Liver (tissue), 9 donors: ENCODE results near the gene ITGAE. TPM values are rescaled to one million over a fixed set of nuclear protein-coding genes. Genes with fewer than 3 reads are reported as not detected.

Source experiments
- DNase-seq: peaks from one replicate; pipeline ENCODE4 v3.0.0-alpha.2; 2017; ENCODE audit warnings: low spot score
- H3K27ac ChIP-seq, 2 donors: one replicate each; pipeline ENCODE4 v1.7.0; 2013; ENCODE audit warnings: inconsistent platforms in 2 of 2, low read length in 2 of 2, control low read depth in 1 of 2, low read depth in 1 of 2, mild to moderate bottlenecking in 1 of 2
- H3K27me3 ChIP-seq, 4 donors: one replicate each; pipeline versions ENCODE4 v1.6.1 to v1.7.0; 2013; ENCODE audit warnings: low read length in 3 of 4, inconsistent platforms in 1 of 4, mild to moderate bottlenecking in 1 of 4, moderate library complexity in 1 of 4; ENCODE audit not compliant: control insufficient read depth in 4 of 4, insufficient read depth in 4 of 4
- H3K36me3 ChIP-seq, 4 donors: one replicate each; pipeline versions ENCODE4 v1.6.1 to v1.7.0; 2013; ENCODE audit warnings: low read length in 3 of 4, mild to moderate bottlenecking in 3 of 4, low read depth in 1 of 4, moderate library complexity in 1 of 4; ENCODE audit not compliant: control insufficient read depth in 4 of 4, insufficient read depth in 3 of 4
- H3K4me1 ChIP-seq, 4 donors: one replicate each; pipeline versions ENCODE4 v1.6.1 to v1.7.0; 2013; ENCODE audit warnings: low read length in 3 of 4, mild to moderate bottlenecking in 3 of 4, moderate library complexity in 1 of 4; ENCODE audit not compliant: control insufficient read depth in 4 of 4, insufficient read depth in 4 of 4
- H3K4me3 ChIP-seq, 3 donors: one replicate each; pipeline versions ENCODE4 v1.6.1 to v1.7.0; 2013; ENCODE audit warnings: low read length in 3 of 3, control low read depth in 1 of 3, low read depth in 1 of 3, mild to moderate bottlenecking in 1 of 3
- H3K9ac ChIP-seq, 2 donors: one replicate each; pipeline ENCODE4 v1.7.0; 2013; ENCODE audit warnings: low read length in 2 of 2, mild to moderate bottlenecking in 2 of 2, moderate library complexity in 2 of 2, control low read depth in 1 of 2, low read depth in 1 of 2
- H3K9me3 ChIP-seq, 4 donors: one replicate each; pipeline versions ENCODE4 v1.6.1 to v1.7.0; 2013; ENCODE audit warnings: low read length in 3 of 4; ENCODE audit not compliant: control insufficient read depth in 4 of 4
- EGR1 ChIP-seq, 2 donors: IDR thresholded peaks; 2 replicates each; pipeline ENCODE4 v1.6.1; 2016 to 2018; ENCODE audit warnings: antibody characterized with exemption in 2 of 2, low read depth in 2 of 2
- FOXA1 ChIP-seq: IDR thresholded peaks from 2 replicates; pipeline ENCODE4 v1.6.1; 2016; ENCODE audit warnings: antibody characterized with exemption
- GABPA ChIP-seq, 2 donors: IDR thresholded peaks in 1 of 2; conservative IDR thresholded peaks in 1 of 2; 2 replicates each; pipeline ENCODE4 v1.6.1; 2016; ENCODE audit warnings: antibody characterized with exemption in 2 of 2, mild to moderate bottlenecking in 1 of 2, moderate library complexity in 1 of 2
- HNF4A ChIP-seq, 2 donors: conservative IDR thresholded peaks; 2 replicates each; pipeline ENCODE4 v1.6.1; 2016; ENCODE audit warnings: antibody characterized with exemption in 2 of 2, mild to moderate bottlenecking in 2 of 2
- HNF4G ChIP-seq: IDR thresholded peaks from 2 replicates; pipeline ENCODE4 v1.6.1; 2016; ENCODE audit warnings: antibody characterized with exemption
- JUND ChIP-seq, 2 donors: IDR thresholded peaks; 2 replicates each; pipeline ENCODE4 v1.6.1; 2016; ENCODE audit warnings: antibody characterized with exemption in 2 of 2
- NR2F2 ChIP-seq: IDR thresholded peaks from 2 replicates; pipeline ENCODE4 v1.6.1; 2016; ENCODE audit warnings: antibody characterized with exemption
- RAD21 ChIP-seq, 2 donors: IDR thresholded peaks; 2 replicates each; pipeline ENCODE4 v1.6.1; 2016; ENCODE audit warnings: antibody characterized with exemption in 2 of 2, mild to moderate bottlenecking in 2 of 2
- RXRA ChIP-seq, 2 donors: IDR thresholded peaks; 2 replicates each; pipeline ENCODE4 v1.6.1; 2017 to 2018; ENCODE audit warnings: antibody characterized with exemption in 2 of 2, mild to moderate bottlenecking in 1 of 2
- SP1 ChIP-seq: IDR thresholded peaks from 2 replicates; pipeline ENCODE4 v1.6.1; 2018; ENCODE audit warnings: antibody characterized with exemption, mild to moderate bottlenecking
- TAF1 ChIP-seq: conservative IDR thresholded peaks from 2 replicates; pipeline ENCODE4 v1.6.1; 2016; ENCODE audit warnings: antibody characterized with exemption, mild to moderate bottlenecking
- YY1 ChIP-seq: IDR thresholded peaks from 2 replicates; pipeline ENCODE4 v1.6.1; 2016; ENCODE audit warnings: antibody characterized with exemption, mild to moderate bottlenecking
- WGBS: extraction: QIAGEN DNeasy Blood & Tissue Kit; methylation state at CpG from one replicate; pipeline ENCODE4 v1.1.7; 2013; 5-methylcytosine and 5-hydroxymethylcytosine counted together
- polyA plus RNA-seq, 2 donors: library from polyadenylated mRNA; stranded (reverse) in 1 of 2; unstranded in 1 of 2; fragments of 200-250 nt in 1 of 2; fragments of >200 nt in 1 of 2; fragmentation: Nextera tagmentation in 1 of 2; extraction: Ambion mirVana in 1 of 2; gene quantifications; one replicate each; pipeline versions ENCODE4 v1.2.1 to v1.2.3, GENCODE V29; 2013 to 2015
- total RNA-seq, 2 donors: library from RNA; depleted of rRNA; stranded (reverse); fragments of >200 nt; gene quantifications; one replicate each; pipeline ENCODE4 v1.2.3, GENCODE V29; 2014
- TF ChIP-seq, protein P1 (sequence below): fragments of 150-350 bp; IDR thresholded peaks from 2 replicates; pipeline ENCODE4 v1.5.1; 2017; ENCODE audit warnings: improper control_type of control experiment, low read depth, low read length; ENCODE audit not compliant: missing input control
- TF ChIP-seq, protein P2 (sequence below): IDR thresholded peaks from 2 replicates; pipeline ENCODE4 v1.6.1; 2016; ENCODE audit warnings: antibody characterized with exemption, mild to moderate bottlenecking
- TF ChIP-seq, protein P3 (sequence below): IDR thresholded peaks from 2 replicates; pipeline ENCODE4 v1.6.1; 2016; ENCODE audit warnings: antibody characterized with exemption
- donor health status: healthy.
- donor health status: healthy.
- donor health status: healthy.
- donor health status: healthy.
- donor health status: healthy.

The ITGAE gene
- total and polyA plus RNA-seq, 4 donors = 6.5 to 17.7 (median 12.1) TPM

DNA sequence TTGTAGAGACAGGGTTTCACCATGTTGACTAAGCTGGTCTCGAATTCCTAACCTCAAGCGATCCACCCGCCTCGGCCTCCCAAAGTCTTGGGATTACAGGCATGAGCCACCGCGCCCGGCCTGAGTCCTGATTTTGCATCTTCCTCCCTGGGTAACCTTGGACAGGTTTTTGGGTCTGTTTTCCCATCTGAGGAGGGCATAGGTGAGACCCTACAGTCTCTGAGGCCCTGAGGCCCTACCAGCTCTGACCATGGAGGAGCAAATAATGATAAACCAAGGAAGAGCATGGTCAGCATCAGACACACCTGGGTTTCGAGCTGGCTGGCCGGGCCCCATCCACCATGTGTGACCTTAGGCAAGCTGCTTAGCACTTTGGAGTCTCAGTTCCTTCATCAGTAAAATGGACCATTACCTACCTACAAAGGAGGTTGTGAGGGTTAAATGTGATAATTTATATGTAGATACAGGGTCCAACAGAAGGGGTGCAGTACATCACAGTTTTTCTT is 46.2 kb upstream of the ITGAE start:
- WGBS = 94% methylated on average over 9 of the region's 9 CpGs
- no peak for TF ChIP-seq FOXA1
- TF ChIP-seq, protein P1, sequence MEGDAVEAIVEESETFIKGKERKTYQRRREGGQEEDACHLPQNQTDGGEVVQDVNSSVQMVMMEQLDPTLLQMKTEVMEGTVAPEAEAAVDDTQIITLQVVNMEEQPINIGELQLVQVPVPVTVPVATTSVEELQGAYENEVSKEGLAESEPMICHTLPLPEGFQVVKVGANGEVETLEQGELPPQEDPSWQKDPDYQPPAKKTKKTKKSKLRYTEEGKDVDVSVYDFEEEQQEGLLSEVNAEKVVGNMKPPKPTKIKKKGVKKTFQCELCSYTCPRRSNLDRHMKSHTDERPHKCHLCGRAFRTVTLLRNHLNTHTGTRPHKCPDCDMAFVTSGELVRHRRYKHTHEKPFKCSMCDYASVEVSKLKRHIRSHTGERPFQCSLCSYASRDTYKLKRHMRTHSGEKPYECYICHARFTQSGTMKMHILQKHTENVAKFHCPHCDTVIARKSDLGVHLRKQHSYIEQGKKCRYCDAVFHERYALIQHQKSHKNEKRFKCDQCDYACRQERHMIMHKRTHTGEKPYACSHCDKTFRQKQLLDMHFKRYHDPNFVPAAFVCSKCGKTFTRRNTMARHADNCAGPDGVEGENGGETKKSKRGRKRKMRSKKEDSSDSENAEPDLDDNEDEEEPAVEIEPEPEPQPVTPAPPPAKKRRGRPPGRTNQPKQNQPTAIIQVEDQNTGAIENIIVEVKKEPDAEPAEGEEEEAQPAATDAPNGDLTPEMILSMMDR = no peak
- TF ChIP-seq HNF4G = no peak

DNA sequence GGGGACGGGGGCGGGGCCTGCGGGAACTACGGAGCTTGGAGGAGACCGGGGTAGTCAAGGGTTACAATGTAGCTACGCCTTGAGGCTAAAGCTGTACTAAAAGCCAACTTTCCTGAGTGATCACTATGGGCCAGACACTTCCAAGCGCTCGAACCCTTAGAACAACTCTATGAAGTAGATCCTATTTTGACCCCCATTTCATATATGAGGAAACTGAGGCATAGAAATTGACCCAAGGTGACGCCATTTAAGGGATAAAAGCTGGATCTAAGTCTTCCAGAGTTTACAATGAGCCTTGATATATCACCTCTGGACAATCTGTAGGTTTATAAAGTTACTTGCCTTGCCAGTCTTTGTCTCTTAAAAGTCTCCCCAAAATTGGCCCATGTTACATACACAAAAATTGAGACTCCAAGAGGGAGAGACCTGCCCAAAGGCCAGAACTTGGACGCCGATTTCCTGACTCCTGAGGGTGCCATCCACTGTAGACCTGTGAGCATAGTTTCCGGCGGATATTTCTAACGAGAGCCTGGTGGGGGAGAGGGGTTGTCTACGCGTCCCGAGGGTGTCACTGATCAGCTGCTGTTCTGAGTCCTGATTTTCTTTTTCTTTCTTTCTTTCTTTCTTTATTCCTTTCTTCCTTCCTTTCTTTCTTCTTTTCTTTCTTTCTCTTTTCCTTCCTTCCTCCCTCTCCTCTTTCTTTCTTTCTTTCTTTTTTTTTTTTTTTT is 45.6 kb upstream of the ITGAE start:
- peaks cover 0 to 10% (median 2%) of the 10 kb centered on the region in 4 donors for H3K36me3 ChIP-seq
- no peaks in the 10 kb centered on the region for H3K27me3 ChIP-seq
- WGBS = 47% methylated on average over 17 of the region's 17 CpGs
- no peak overlapping the region for H3K9ac ChIP-seq
- H3K4me3 ChIP-seq = no peak overlapping the region
- TF ChIP-seq EGR1 (IDR thresholded peaks at IDR 0.05; ENCODE audit: low read depth in 2 of 2) (no peak), YY1 (no peak), HNF4G (no peak), RAD21 (IDR thresholded peaks at IDR 0.05) (no peak), HNF4A (conservative IDR thresholded peaks at IDR 0.05) (no peak), RXRA (IDR thresholded peaks at IDR 0.05) (no peak), GABPA (IDR thresholded peaks at IDR 0.05 in 1 of 2, conservative IDR thresholded peaks at IDR 0.05 in 1 of 2) (no peak), SP1 (no peak), TAF1 (no peak), JUND (IDR thresholded peaks at IDR 0.05) (no peak), NR2F2 (no peak)
- TF ChIP-seq, protein P2, sequence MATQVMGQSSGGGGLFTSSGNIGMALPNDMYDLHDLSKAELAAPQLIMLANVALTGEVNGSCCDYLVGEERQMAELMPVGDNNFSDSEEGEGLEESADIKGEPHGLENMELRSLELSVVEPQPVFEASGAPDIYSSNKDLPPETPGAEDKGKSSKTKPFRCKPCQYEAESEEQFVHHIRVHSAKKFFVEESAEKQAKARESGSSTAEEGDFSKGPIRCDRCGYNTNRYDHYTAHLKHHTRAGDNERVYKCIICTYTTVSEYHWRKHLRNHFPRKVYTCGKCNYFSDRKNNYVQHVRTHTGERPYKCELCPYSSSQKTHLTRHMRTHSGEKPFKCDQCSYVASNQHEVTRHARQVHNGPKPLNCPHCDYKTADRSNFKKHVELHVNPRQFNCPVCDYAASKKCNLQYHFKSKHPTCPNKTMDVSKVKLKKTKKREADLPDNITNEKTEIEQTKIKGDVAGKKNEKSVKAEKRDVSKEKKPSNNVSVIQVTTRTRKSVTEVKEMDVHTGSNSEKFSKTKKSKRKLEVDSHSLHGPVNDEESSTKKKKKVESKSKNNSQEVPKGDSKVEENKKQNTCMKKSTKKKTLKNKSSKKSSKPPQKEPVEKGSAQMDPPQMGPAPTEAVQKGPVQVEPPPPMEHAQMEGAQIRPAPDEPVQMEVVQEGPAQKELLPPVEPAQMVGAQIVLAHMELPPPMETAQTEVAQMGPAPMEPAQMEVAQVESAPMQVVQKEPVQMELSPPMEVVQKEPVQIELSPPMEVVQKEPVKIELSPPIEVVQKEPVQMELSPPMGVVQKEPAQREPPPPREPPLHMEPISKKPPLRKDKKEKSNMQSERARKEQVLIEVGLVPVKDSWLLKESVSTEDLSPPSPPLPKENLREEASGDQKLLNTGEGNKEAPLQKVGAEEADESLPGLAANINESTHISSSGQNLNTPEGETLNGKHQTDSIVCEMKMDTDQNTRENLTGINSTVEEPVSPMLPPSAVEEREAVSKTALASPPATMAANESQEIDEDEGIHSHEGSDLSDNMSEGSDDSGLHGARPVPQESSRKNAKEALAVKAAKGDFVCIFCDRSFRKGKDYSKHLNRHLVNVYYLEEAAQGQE = no peak
- TF ChIP-seq, protein P3, sequence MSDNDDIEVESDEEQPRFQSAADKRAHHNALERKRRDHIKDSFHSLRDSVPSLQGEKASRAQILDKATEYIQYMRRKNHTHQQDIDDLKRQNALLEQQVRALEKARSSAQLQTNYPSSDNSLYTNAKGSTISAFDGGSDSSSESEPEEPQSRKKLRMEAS = no peak
- peaks cover 0 to 18% (median 8%) of the 10 kb centered on the region in 4 donors for H3K4me1 ChIP-seq
- H3K27ac ChIP-seq = no peak overlapping the region
- DNase-seq = no peak
- H3K9me3 ChIP-seq = no peaks in the 10 kb centered on the region

More for the DNA sequence above, 46.2 kb upstream of the ITGAE start:
- no peaks in the 10 kb centered on the region for H3K9me3 ChIP-seq
- H3K9ac ChIP-seq = no peak overlapping the region
- H3K27me3 ChIP-seq = no peaks in the 10 kb centered on the region
- H3K4me1 ChIP-seq = peaks cover 0 to 18% (median 8%) of the 10 kb centered on the region in 4 donors
- peaks cover 0 to 7% (median 2%) of the 10 kb centered on the region in 4 donors for H3K36me3 ChIP-seq
- no peak for DNase-seq
- no peak overlapping the region for H3K4me3 ChIP-seq
- H3K27ac ChIP-seq = no peak overlapping the region
